ENCODE results near the gene ZMYND10.

The ZMYND10 gene

GRCh38 chr3:50325497-50326181 lies 19.9 kb downstream of the ZMYND10 start:
- Histone ChIP-seq H3K9me3 (ENCODE audit: control insufficient read depth, low read length) (no peaks in the 10 kb centered on the region), H3K4me1 (ENCODE audit: control insufficient read depth, insufficient read depth, low read length) (peaks cover 36% of the 10 kb centered on the region)

GRCh38 chr3:50325113-50325480 lies 20.4 kb downstream of the ZMYND10 start:
- Histone ChIP-seq H3K27me3 (ENCODE audit: control insufficient read depth, insufficient read depth, low read length) (no peaks in the 10 kb centered on the region), H3K9ac (ENCODE audit: low read length) (no peak overlapping the region), H3K4me3 (ENCODE audit: low read length) (no peak overlapping the region), H3K9me3 (ENCODE audit: control insufficient read depth, low read length) (no peaks in the 10 kb centered on the region), H3K36me3 (ENCODE audit: control insufficient read depth, insufficient read depth, low read length) (peaks cover 4% of the 10 kb centered on the region), H3K4me1 (ENCODE audit: control insufficient read depth, insufficient read depth, low read length) (peaks cover 41% of the 10 kb centered on the region)

More at GRCh38 chr3:50325497-50326181, 19.9 kb downstream of the ZMYND10 start:
- Histone ChIP-seq H3K36me3 (ENCODE audit: control insufficient read depth, insufficient read depth, low read length) (peaks cover 9% of the 10 kb centered on the region), H3K27me3 (ENCODE audit: control insufficient read depth, insufficient read depth, low read length) (no peaks in the 10 kb centered on the region), H3K4me3 (ENCODE audit: low read length) (no peak overlapping the region), H3K9ac (ENCODE audit: low read length) (no peak overlapping the region)

- H3K27me3 ChIP-seq (ENCODE audit: control insufficient read depth, insufficient read depth, low read length), result no peaks in the 10 kb centered on the region
- H3K9ac ChIP-seq (ENCODE audit: low read length), result no peak overlapping the region
- peaks cover 46% of the 10 kb centered on the region for H3K4me1 ChIP-seq (ENCODE audit: control insufficient read depth, insufficient read depth, low read length)
Measured at GRCh38 chr3:50324351-50325112, 21.0 kb downstream of the ZMYND10 start.

GRCh38 chr3:50323614-50324199 lies 21.8 kb downstream of the ZMYND10 start:
- H3K9ac ChIP-seq (ENCODE audit: low read length), result no peak overlapping the region
- no peaks in the 10 kb centered on the region for H3K36me3 ChIP-seq (ENCODE audit: control insufficient read depth, insufficient read depth, low read length)
- no peaks in the 10 kb centered on the region for H3K9me3 ChIP-seq (ENCODE audit: control insufficient read depth, low read length)
- H3K27me3 ChIP-seq (ENCODE audit: control insufficient read depth, insufficient read depth, low read length), result no peaks in the 10 kb centered on the region
- H3K4me1 ChIP-seq (ENCODE audit: control insufficient read depth, insufficient read depth, low read length), result peaks cover 53% of the 10 kb centered on the region
- no peak overlapping the region for H3K4me3 ChIP-seq (ENCODE audit: low read length)

More at GRCh38 chr3:50324351-50325112, 21.0 kb downstream of the ZMYND10 start:
- Histone ChIP-seq H3K9me3 (ENCODE audit: control insufficient read depth, low read length) (no peaks in the 10 kb centered on the region), H3K36me3 (ENCODE audit: control insufficient read depth, insufficient read depth, low read length) (no peaks in the 10 kb centered on the region), H3K4me3 (ENCODE audit: low read length) (no peak overlapping the region)

- peak overlapping the region; percentile 92 for H3K9ac ChIP-seq (ENCODE audit: low read length)
- no peaks in the 10 kb centered on the region for H3K9me3 ChIP-seq (ENCODE audit: control insufficient read depth, low read length)
- no peaks in the 10 kb centered on the region for H3K27me3 ChIP-seq (ENCODE audit: control insufficient read depth, insufficient read depth, low read length)
- H3K4me1 ChIP-seq (ENCODE audit: control insufficient read depth, insufficient read depth, low read length), result peaks cover 55% of the 10 kb centered on the region
- peaks cover 4% of the 10 kb centered on the region for H3K36me3 ChIP-seq (ENCODE audit: control insufficient read depth, insufficient read depth, low read length)
- H3K4me3 ChIP-seq (ENCODE audit: low read length), result no peak overlapping the region
Measured at GRCh38 chr3:50323092-50323600, 22.4 kb downstream of the ZMYND10 start.

- Histone ChIP-seq H3K36me3 (ENCODE audit: control insufficient read depth, insufficient read depth, low read length) (peaks cover 7% of the 10 kb centered on the region), H3K4me3 (ENCODE audit: low read length) (peak within 1 kb of the TSS; percentile 62), H3K4me1 (ENCODE audit: control insufficient read depth, insufficient read depth, low read length) (peaks cover 60% of the 10 kb centered on the region), H3K27me3 (ENCODE audit: control insufficient read depth, insufficient read depth, low read length) (no peaks in the 10 kb centered on the region), H3K9me3 (ENCODE audit: control insufficient read depth, low read length) (no peaks in the 10 kb centered on the region), H3K9ac (ENCODE audit: low read length) (peak within 1 kb of the TSS; percentile 92)
Measured at GRCh38 chr3:50322386-50323091, 23.0 kb downstream of the ZMYND10 start, which contains the start of gene HYAL2. TSS of gene HYAL2 (minus strand) at chr3:50322745. CDS start at chr3:50320489, 2,256 bp downstream.

GRCh38 chr3:50322115-50322385 lies 23.5 kb downstream of the ZMYND10 start:
- peak overlapping the region; percentile 92 for H3K9ac ChIP-seq (ENCODE audit: low read length)
- H3K4me3 ChIP-seq (ENCODE audit: low read length), result peak overlapping the region; percentile 62
- peaks cover 7% of the 10 kb centered on the region for H3K36me3 ChIP-seq (ENCODE audit: control insufficient read depth, insufficient read depth, low read length)
- H3K27me3 ChIP-seq (ENCODE audit: control insufficient read depth, insufficient read depth, low read length), result no peaks in the 10 kb centered on the region
- H3K4me1 ChIP-seq (ENCODE audit: control insufficient read depth, insufficient read depth, low read length), result peaks cover 60% of the 10 kb centered on the region
- no peaks in the 10 kb centered on the region for H3K9me3 ChIP-seq (ENCODE audit: control insufficient read depth, low read length)

- no peaks in the 10 kb centered on the region for H3K9me3 ChIP-seq (ENCODE audit: control insufficient read depth, low read length)
- peaks cover 61% of the 10 kb centered on the region for H3K4me1 ChIP-seq (ENCODE audit: control insufficient read depth, insufficient read depth, low read length)
- H3K4me3 ChIP-seq (ENCODE audit: low read length), result peak overlapping the region; percentile 62
- no peaks in the 10 kb centered on the region for H3K27me3 ChIP-seq (ENCODE audit: control insufficient read depth, insufficient read depth, low read length)
- peaks cover 7% of the 10 kb centered on the region for H3K36me3 ChIP-seq (ENCODE audit: control insufficient read depth, insufficient read depth, low read length)
- peak overlapping the region; percentile 92 for H3K9ac ChIP-seq (ENCODE audit: low read length)
Measured at GRCh38 chr3:50321336-50322114, 24.0 kb downstream of the ZMYND10 start.

- no peaks in the 10 kb centered on the region for H3K27me3 ChIP-seq (ENCODE audit: control insufficient read depth, insufficient read depth, low read length)
- H3K9me3 ChIP-seq (ENCODE audit: control insufficient read depth, low read length), result no peaks in the 10 kb centered on the region
- H3K4me1 ChIP-seq (ENCODE audit: control insufficient read depth, insufficient read depth, low read length), result peaks cover 67% of the 10 kb centered on the region
- H3K4me3 ChIP-seq (ENCODE audit: low read length), result peak overlapping the region; percentile 62
- H3K9ac ChIP-seq (ENCODE audit: low read length), result peak overlapping the region; percentile 92
- peaks cover 7% of the 10 kb centered on the region for H3K36me3 ChIP-seq (ENCODE audit: control insufficient read depth, insufficient read depth, low read length)
Measured at GRCh38 chr3:50320853-50321335, 24.6 kb downstream of the ZMYND10 start.

- H3K27me3 ChIP-seq (ENCODE audit: control insufficient read depth, insufficient read depth, low read length), result no peaks in the 10 kb centered on the region
- H3K9me3 ChIP-seq (ENCODE audit: control insufficient read depth, low read length), result no peaks in the 10 kb centered on the region
- H3K36me3 ChIP-seq (ENCODE audit: control insufficient read depth, insufficient read depth, low read length), result peaks cover 13% of the 10 kb centered on the region
- peaks cover 76% of the 10 kb centered on the region for H3K4me1 ChIP-seq (ENCODE audit: control insufficient read depth, insufficient read depth, low read length)
- peak overlapping the region; percentile 62 for H3K4me3 ChIP-seq (ENCODE audit: low read length)
- peak overlapping the region; percentile 92 for H3K9ac ChIP-seq (ENCODE audit: low read length)
Measured at GRCh38 chr3:50319894-50320625, 25.5 kb downstream of the ZMYND10 start.
